ENCODE measurements around the gene ZNF775. TPM values are rescaled to one million over a fixed set of nuclear protein-coding genes. Genes with fewer than 3 reads are reported as not detected.

ZNF775 gene
- polyA plus RNA-seq, 1 donor (not counting 4 experiments of a cell fraction or from before 2014, with no cell fraction given), result 1.0 TPM

DNA sequence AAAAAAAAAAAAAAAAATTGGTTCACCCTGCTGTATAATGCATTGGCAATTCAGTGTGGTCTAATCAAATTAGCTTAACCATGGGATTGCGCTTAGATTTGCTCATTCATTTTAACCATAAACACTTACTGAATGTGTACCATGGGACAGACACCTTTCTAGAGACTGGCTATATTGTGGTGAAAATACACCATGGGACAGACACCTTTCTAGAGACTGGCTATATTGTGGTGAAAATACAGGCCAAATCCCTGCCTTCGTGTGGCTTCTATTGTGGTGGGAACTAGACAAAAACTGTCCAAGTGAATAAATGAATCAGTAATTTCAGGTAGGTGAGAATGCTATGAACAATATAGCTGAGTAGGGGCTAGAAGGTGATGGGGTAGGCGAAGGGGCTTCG lies 20.7 kb upstream of the ZNF775 start:
- H4K20me1 ChIP-seq (ENCODE audit: control insufficient read depth, extremely low read depth, insufficient read depth, low read length), result no peaks in the 10 kb centered on the region
- DNase-seq (ENCODE audit: low read depth, low spot score), result no peak
- dilution Hi-C loops (cut with MboI; ENCODE audit: extremely low pct_ligation_motif_present, low sequenced_read_pairs), result no loop called here

DNA sequence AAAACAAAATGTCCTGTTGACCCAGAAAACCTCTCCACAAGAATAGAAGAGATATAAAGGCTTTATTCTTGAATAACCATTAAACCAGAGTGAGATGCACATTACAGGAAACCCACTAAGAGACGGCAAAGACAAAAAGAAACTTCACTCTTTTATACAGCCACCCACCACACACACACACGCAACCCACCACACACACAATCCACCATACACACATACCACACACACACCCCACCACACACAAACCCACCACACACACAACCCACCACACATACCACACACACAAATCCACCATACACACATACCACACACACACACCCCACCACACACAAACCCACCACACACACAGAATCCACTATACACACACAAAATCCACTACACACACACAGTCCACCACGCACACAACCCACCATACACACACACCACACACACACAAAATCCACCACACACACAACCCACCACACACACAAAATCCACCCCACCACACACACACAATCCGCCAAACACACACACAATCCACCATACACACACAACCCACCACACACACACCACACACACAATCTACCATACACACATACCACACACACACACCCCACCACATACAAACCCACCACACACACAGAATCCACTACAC lies 20.0 kb upstream of the ZNF775 start:
- Histone ChIP-seq H3K4me1 (ENCODE audit: control insufficient read depth, extremely low read depth, insufficient read depth, low read length) (no peaks in the 10 kb centered on the region), H3K9me3 (ENCODE audit: control insufficient read depth, low read depth, low read length) (no peaks in the 10 kb centered on the region), H2AFZ (ENCODE audit: control insufficient read depth, low read length) (no peak overlapping the region), H3K4me3 (ENCODE audit: control insufficient read depth in 2 of 3, extremely low read depth in 1 of 3, insufficient read depth in 2 of 3, low read depth in 1 of 3, low read length in 3 of 3) (no peak overlapping the region), H3K9me1 (ENCODE audit: control insufficient read depth, extremely low read depth, insufficient read depth, low read length) (no peaks in the 10 kb centered on the region), H3K27me3 (ENCODE audit: control insufficient read depth, extremely low read depth, insufficient read depth, low read length) (no peaks in the 10 kb centered on the region), H3K4me2 (ENCODE audit: control insufficient read depth, extremely low read depth, insufficient read depth, low read depth, low read length) (no peak overlapping the region), H3K27ac (ENCODE audit: control insufficient read depth, insufficient read depth, low read length) (no peak overlapping the region), H3K36me3 (ENCODE audit: control insufficient read depth in 2 of 2, extremely low read depth in 1 of 2, insufficient read depth in 2 of 2, low read length in 2 of 2) (no peaks in the 10 kb centered on the region), H3K79me2 (ENCODE audit: control insufficient read depth, insufficient read depth, low read length) (no peaks in the 10 kb centered on the region), H3K9ac (ENCODE audit: control insufficient read depth, extremely low read depth, insufficient read depth, low read length) (no peak overlapping the region), H4K20me1 (ENCODE audit: control insufficient read depth, extremely low read depth, insufficient read depth, low read length) (no peaks in the 10 kb centered on the region)
- dilution Hi-C loops (cut with MboI; ENCODE audit: extremely low pct_ligation_motif_present, low sequenced_read_pairs), result no loop called here
- DNase-seq (ENCODE audit: low read depth, low spot score), result no peak
- FAIRE-seq, result no peak
- no peak for TF ChIP-seq EZH2 (IDR thresholded peaks at IDR 0.05; ENCODE audit: low read length)
- TF ChIP-seq, protein P1, sequence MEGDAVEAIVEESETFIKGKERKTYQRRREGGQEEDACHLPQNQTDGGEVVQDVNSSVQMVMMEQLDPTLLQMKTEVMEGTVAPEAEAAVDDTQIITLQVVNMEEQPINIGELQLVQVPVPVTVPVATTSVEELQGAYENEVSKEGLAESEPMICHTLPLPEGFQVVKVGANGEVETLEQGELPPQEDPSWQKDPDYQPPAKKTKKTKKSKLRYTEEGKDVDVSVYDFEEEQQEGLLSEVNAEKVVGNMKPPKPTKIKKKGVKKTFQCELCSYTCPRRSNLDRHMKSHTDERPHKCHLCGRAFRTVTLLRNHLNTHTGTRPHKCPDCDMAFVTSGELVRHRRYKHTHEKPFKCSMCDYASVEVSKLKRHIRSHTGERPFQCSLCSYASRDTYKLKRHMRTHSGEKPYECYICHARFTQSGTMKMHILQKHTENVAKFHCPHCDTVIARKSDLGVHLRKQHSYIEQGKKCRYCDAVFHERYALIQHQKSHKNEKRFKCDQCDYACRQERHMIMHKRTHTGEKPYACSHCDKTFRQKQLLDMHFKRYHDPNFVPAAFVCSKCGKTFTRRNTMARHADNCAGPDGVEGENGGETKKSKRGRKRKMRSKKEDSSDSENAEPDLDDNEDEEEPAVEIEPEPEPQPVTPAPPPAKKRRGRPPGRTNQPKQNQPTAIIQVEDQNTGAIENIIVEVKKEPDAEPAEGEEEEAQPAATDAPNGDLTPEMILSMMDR (optimal IDR thresholded peaks at IDR 0.05 in 1 of 3, IDR thresholded peaks at IDR 0.05 in 1 of 3, conservative IDR thresholded peaks at IDR 0.05 in 1 of 3; ENCODE audit: extremely low read depth in 1 of 3, insufficient read depth in 2 of 3, low read length in 3 of 3), result no peak

More for the DNA sequence above, 20.7 kb upstream of the ZNF775 start:
- Histone ChIP-seq H3K4me2 (ENCODE audit: control insufficient read depth, extremely low read depth, insufficient read depth, low read depth, low read length) (no peak overlapping the region), H3K9me3 (ENCODE audit: control insufficient read depth, low read depth, low read length) (no peaks in the 10 kb centered on the region), H3K27me3 (ENCODE audit: control insufficient read depth, extremely low read depth, insufficient read depth, low read length) (no peaks in the 10 kb centered on the region), H3K9me1 (ENCODE audit: control insufficient read depth, extremely low read depth, insufficient read depth, low read length) (no peaks in the 10 kb centered on the region), H3K79me2 (ENCODE audit: control insufficient read depth, insufficient read depth, low read length) (no peaks in the 10 kb centered on the region), H3K36me3 (ENCODE audit: control insufficient read depth in 2 of 2, extremely low read depth in 1 of 2, insufficient read depth in 2 of 2, low read length in 2 of 2) (no peaks in the 10 kb centered on the region), H3K27ac (ENCODE audit: control insufficient read depth, insufficient read depth, low read length) (no peak overlapping the region), H3K4me3 (ENCODE audit: control insufficient read depth in 2 of 3, extremely low read depth in 1 of 3, insufficient read depth in 2 of 3, low read depth in 1 of 3, low read length in 3 of 3) (no peak overlapping the region), H3K9ac (ENCODE audit: control insufficient read depth, extremely low read depth, insufficient read depth, low read length) (no peak overlapping the region), H2AFZ (ENCODE audit: control insufficient read depth, low read length) (no peak overlapping the region), H3K4me1 (ENCODE audit: control insufficient read depth, extremely low read depth, insufficient read depth, low read length) (no peaks in the 10 kb centered on the region)
- no peak for TF ChIP-seq EZH2 (IDR thresholded peaks at IDR 0.05; ENCODE audit: low read length)
- TF ChIP-seq, protein P1 (optimal IDR thresholded peaks at IDR 0.05 in 1 of 3, IDR thresholded peaks at IDR 0.05 in 1 of 3, conservative IDR thresholded peaks at IDR 0.05 in 1 of 3; ENCODE audit: extremely low read depth in 1 of 3, insufficient read depth in 2 of 3, low read length in 3 of 3), result no peak
- FAIRE-seq, result no peak

Measured in keratinocyte (primary cell).